Cardiac fibroblast (primary cell): ENCODE measurements around the gene GSTA2.
"Not testable (repeated sequence)": the region's sequence is repeated elsewhere in the genome, so short reads cannot be mapped to it uniquely, and the experiment has no call there.

Experiments used
- DNase-seq, 2 donors: peaks; one replicate each; pipeline versions ENCODE4 v3.0.0 to v3.0.0-alpha.2; 2010; ENCODE audit warnings: low read depth in 2 of 2
- H3K4me3 ChIP-seq, 2 donors: replicated peaks in 1 of 2; 1 replicate in 1 of 2; 2 replicates in 1 of 2; pipeline ENCODE4 v1.5.1; 2011; ENCODE audit warnings: low read depth in 2 of 2, low read length in 2 of 2, mild to moderate bottlenecking in 2 of 2, moderate library complexity in 1 of 2
- TF ChIP-seq, protein P1 (sequence below): IDR thresholded peaks from one replicate; pipeline ENCODE4 v1.5.1; 2011; ENCODE audit warnings: low read depth, mild to moderate bottlenecking, low read length, inconsistent platforms

The GSTA2 gene

DNA sequence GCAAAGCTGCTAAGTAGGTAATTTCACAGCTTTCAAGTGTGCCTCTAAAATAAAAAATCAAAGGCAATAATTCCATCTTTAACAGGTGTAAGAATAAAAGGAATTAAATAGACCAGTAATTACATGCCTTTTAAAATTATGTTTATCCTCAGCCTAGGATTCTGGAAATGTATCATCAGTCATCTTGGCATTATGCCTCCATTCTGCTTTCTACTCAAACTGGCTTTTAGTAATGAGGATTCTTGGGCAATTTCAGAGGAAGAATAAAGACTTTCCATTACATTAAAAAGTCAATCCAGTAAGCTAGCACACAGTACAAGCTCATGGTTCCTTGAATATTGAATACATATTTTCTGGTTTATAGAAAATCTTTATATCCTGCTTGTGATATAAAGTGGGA, 44.7 kb downstream of the GSTA2 start:
- peak; percentile 33 to 38 for DNase-seq
- no peak overlapping the region for H3K4me3 ChIP-seq
- TF ChIP-seq, protein P1, sequence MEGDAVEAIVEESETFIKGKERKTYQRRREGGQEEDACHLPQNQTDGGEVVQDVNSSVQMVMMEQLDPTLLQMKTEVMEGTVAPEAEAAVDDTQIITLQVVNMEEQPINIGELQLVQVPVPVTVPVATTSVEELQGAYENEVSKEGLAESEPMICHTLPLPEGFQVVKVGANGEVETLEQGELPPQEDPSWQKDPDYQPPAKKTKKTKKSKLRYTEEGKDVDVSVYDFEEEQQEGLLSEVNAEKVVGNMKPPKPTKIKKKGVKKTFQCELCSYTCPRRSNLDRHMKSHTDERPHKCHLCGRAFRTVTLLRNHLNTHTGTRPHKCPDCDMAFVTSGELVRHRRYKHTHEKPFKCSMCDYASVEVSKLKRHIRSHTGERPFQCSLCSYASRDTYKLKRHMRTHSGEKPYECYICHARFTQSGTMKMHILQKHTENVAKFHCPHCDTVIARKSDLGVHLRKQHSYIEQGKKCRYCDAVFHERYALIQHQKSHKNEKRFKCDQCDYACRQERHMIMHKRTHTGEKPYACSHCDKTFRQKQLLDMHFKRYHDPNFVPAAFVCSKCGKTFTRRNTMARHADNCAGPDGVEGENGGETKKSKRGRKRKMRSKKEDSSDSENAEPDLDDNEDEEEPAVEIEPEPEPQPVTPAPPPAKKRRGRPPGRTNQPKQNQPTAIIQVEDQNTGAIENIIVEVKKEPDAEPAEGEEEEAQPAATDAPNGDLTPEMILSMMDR: no peak

DNA sequence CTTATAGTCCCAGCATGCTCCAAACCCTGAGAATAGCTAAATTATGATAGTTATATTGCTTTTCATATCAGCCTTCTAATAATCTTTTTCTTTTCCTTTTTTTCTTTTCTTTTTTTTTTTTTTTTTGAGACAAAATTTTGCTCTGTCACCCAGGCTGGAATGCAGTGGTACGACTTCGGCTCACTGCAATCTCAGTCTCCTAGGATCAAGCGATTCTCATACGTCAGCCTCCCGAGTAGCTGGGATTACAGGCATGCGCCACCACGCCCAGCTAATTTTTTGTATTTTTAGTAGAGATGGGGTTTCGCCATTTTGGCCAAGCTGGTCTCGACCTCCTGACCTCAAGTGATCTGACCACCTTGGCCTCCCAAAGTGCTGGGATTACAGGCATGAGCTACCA, 48.5 kb downstream of the GSTA2 start:
- DNase-seq, H3K4me3 ChIP-seq: not testable (repeated sequence)

DNA sequence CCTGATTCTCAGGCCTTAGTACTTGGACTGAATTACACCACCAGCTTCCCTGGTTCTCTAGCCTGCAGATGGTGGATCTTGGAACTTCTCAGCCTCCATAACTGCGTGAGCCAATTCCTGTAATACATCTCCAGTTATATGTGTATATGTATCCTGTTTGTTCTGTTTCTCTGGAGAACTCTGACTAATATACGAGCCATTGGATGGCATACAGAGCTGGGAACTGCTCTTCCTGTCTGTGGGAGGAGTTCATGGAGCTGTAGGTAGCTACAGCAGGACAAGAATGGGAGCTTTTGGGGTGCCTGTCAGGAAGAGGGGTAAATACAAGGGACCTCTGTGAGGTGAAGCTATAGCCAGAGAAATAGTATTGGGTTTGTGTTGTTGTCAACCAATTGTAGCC, 51.1 kb downstream of the GSTA2 start:
- H3K4me3 ChIP-seq: no peak overlapping the region
- TF ChIP-seq, protein P1: no peak
- DNase-seq: peak in 1 of 2 donors; percentile 36

DNA sequence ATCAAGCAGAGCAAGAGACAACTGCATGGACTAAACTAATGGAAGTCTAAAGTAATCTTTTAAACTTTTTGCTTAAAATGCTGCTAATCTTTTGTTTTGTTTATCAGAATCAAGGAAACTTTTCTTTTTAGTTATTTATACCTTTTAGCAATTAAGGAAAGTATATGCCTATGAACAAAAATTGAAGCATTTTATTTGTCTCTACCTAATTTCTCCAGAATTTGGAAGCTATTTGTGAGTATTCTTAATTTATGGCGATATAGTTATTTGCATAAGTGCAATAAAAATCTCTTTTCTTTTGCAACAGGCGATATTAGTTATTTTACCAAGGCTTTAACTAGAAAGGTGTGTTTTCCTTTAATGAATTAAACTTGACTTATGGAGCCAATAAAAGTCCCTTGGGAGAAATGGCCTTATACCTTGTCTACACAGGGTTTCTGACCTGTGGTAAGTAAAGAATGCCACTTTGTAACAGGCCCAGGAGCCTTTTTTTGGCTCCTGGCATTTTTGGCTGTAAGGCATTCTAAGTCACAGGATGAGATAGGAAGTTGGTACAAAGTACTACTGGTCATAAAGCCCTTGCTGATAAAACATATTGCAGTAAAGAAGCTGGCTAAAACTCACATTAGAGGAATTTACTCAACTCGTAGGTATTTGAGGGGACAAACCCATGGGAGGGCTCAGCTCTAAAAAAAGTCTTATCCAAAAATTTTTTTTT, 55.2 kb downstream of the GSTA2 start:
- no peak overlapping the region for H3K4me3 ChIP-seq
- DNase-seq: no peak
- TF ChIP-seq, protein P1: no peak

DNA sequence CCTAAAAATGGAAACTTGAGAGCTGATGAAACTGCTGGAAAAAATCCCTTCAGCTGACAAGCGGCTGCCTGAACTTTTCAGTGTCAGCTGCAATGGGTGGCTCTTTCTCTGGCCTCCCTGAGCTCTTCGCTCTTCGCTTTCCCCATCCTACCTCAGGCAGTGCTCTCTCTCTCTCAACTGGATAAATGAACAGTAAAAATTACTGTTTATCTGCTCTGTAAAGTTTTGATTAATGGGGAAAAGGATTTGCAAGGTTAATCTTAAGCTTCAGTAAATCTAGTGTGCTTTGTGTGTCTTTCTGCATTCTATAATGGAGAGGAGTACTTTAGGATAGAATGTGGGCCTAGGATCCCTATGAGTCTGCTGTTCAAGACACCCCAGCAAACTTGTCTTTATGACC, 57.3 kb downstream of the GSTA2 start:
- no peak overlapping the region for H3K4me3 ChIP-seq
- TF ChIP-seq, protein P1: no peak
- no peak for DNase-seq

DNA sequence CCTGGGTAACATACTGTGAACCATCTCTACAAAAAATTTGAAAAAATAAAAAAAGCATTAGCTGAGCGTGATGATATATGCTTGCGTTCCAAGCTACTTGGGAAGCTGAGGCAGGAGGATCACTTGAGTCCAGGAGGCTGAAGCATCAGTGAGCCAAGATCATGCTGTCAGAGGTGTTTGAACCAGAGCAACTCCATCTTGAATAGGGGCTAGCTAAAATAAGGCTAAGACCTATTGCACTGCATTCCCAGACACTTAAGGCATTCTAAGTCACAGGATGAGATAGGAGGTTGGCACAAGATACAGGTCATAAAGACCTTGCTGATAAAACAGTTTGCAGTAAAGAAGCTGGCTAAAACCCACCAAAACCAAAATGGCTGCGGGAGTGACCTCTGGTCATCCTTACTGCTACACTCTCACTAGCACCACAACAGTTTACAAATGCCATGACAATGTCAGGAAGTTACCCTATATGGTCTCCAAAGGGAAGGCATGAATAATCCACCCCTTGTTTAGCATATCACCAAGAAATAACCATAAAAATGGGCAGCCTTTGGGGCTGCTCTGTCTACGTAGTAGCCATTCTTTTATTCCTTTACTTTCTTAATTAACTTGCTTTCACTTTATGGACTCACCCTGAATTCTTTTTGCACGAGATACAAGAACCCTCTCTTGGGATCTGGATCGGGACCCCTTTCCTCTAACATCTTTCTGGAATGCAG, 58.3 kb downstream of the GSTA2 start:
- DNase-seq, H3K4me3 ChIP-seq: not testable (repeated sequence)

DNA sequence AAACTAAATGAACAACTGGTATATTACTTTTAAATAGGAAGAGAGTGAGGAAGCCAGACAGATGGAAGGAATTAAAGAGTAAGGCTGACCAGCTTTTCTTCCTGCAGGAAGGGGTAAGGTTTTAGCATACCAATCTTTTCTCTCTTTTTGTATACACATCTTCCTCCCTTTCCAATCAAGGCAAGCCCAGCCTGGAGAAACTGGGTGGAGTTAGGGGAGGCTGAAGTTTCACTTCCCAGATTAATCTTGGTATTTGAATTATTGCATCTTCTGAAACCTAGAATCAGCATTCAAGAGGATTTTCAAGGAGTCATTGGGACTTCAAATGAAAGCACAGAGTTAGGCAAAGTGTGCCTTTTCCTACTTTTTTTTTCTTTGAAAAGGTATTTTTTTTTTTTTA, 59.2 kb downstream of the GSTA2 start:
- no peak for DNase-seq
- TF ChIP-seq, protein P1: no peak
- no peak overlapping the region for H3K4me3 ChIP-seq
